Measurements from ENCODE around the gene FBRSL1. TPM values are rescaled to one million over a fixed set of nuclear protein-coding genes. Genes with fewer than 3 reads are reported as not detected.

The FBRSL1 gene
- total RNA-seq, 1 experiment from 2014 or later, result 130 TPM

DNA sequence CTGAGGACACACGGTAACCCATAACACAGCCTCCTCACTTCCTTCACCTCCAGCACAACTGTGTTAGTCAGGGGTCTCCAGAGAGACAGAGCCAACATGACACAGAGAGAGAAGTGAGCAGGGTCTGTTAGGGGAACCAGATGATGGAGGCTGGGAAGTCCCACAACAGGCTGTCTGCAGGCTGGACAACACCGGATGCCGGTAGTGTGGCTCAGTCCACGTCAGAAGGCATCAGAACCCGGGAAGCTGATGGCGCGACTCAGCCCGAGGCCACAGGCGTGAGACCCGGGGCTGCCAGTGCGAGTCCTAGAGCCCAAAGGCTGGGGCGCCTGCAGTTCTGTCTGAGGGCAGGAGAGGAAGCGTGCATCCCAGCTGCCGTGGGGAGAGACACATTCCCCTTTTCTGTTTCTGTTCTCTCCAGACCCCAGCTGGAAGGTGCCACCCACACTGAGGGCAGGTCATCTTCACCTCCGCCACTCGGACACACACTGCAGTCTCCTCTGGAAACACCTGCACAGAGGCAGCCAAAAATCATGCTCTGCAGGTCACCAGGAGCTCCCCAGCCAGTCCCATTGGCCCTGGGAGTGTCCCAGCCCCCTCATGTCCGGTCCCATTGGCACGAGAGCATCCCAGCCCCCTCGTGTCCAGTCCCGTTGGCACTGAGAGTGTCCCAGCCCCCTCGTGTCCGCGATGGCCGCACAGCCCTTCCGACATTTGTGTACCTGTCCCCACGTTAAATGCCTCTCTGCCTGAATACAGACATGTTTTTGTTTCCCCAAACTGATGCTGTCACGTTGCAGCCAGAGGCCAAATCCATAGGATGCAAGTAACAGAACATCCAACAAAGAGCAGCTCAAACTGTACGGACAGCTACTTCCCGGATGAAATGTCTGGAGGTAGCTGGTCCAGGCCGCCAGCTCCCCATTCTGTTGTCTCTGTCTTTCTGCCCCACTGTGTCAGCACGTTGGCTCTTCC, 7.9 kb upstream of the FBRSL1 start:
- CTCF ChIA-PET, result no interaction called here
- no peaks in the 10 kb centered on the region for H3K36me3 ChIP-seq (ENCODE audit: insufficient read depth, low read length, poor library complexity, severe bottlenecking)
- TF ChIP-seq, protein P1, sequence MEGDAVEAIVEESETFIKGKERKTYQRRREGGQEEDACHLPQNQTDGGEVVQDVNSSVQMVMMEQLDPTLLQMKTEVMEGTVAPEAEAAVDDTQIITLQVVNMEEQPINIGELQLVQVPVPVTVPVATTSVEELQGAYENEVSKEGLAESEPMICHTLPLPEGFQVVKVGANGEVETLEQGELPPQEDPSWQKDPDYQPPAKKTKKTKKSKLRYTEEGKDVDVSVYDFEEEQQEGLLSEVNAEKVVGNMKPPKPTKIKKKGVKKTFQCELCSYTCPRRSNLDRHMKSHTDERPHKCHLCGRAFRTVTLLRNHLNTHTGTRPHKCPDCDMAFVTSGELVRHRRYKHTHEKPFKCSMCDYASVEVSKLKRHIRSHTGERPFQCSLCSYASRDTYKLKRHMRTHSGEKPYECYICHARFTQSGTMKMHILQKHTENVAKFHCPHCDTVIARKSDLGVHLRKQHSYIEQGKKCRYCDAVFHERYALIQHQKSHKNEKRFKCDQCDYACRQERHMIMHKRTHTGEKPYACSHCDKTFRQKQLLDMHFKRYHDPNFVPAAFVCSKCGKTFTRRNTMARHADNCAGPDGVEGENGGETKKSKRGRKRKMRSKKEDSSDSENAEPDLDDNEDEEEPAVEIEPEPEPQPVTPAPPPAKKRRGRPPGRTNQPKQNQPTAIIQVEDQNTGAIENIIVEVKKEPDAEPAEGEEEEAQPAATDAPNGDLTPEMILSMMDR (conservative IDR thresholded peaks at IDR 0.05; ENCODE audit: low read depth, low read length), result no peak
- TF ChIP-seq EZH2 (IDR thresholded peaks at IDR 0.05; ENCODE audit: borderline replicate concordance, low read depth, low read length, poor library complexity, severe bottlenecking), result no peak
- BruUV-seq (replicated peaks), result no TSS peak
- intact Hi-C loops (cut with micrococcal nuclease; ENCODE audit: unreplicated experiment), result no loop called here
- H3K4me1 ChIP-seq (ENCODE audit: insufficient read depth, low read length, poor library complexity, severe bottlenecking), result no peaks in the 10 kb centered on the region
- no peak overlapping the region for H3K27ac ChIP-seq (ENCODE audit: low read depth, low read length, poor library complexity, severe bottlenecking)
- no peaks in the 10 kb centered on the region for H3K9me3 ChIP-seq (ENCODE audit: low read depth, low read length, poor library complexity, severe bottlenecking)
- POLR2A ChIA-PET (ENCODE audit: low non-redundant PET), result no interaction called here
- no peak for DNase-seq (ENCODE audit: low spot score)
- no peak overlapping the region for H3K4me3 ChIP-seq (ENCODE audit: low read depth, low read length, poor library complexity, severe bottlenecking)
- H3K27me3 ChIP-seq (replicated peaks; ENCODE audit: insufficient read depth, low read depth, low read length, poor library complexity), result no peaks in the 10 kb centered on the region

DNA sequence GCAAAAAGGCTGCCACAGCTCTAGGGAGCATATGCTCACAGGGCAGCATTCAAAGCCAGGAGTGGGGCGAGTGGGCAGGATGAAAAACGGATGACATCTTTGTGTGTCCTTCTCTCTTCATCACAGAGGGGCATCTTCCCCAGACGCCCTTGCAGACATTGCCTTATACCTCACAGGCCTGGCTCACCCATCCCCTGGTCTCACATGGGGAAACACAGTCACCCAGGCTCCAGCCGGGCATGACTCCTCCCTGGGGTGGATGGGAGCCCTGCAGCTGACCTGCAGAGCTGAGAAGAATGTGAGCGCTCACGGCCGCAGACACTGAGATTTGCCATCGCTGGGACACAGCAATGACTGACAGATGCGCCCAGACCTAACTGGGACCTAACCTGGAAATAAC, 7.2 kb upstream of the FBRSL1 start:
- DNase-seq (ENCODE audit: low spot score), result no peak
- ChIA-PET POLR2A (ENCODE audit: low non-redundant PET) (no interaction called here), CTCF (no interaction called here)
- H3K4me1 ChIP-seq (ENCODE audit: insufficient read depth, low read length, poor library complexity, severe bottlenecking), result no peaks in the 10 kb centered on the region
- no peak overlapping the region for H3K27ac ChIP-seq (ENCODE audit: low read depth, low read length, poor library complexity, severe bottlenecking)
- H3K36me3 ChIP-seq (ENCODE audit: insufficient read depth, low read length, poor library complexity, severe bottlenecking), result no peaks in the 10 kb centered on the region
- no peaks in the 10 kb centered on the region for H3K9me3 ChIP-seq (ENCODE audit: low read depth, low read length, poor library complexity, severe bottlenecking)
- no TSS peak for BruUV-seq (replicated peaks)
- intact Hi-C loops (cut with micrococcal nuclease; ENCODE audit: unreplicated experiment), result no loop called here
- no peak overlapping the region for H3K4me3 ChIP-seq (ENCODE audit: low read depth, low read length, poor library complexity, severe bottlenecking)
- TF ChIP-seq EZH2 (IDR thresholded peaks at IDR 0.05; ENCODE audit: borderline replicate concordance, low read depth, low read length, poor library complexity, severe bottlenecking), result no peak
- H3K27me3 ChIP-seq (replicated peaks; ENCODE audit: insufficient read depth, low read depth, low read length, poor library complexity), result no peaks in the 10 kb centered on the region

DNA sequence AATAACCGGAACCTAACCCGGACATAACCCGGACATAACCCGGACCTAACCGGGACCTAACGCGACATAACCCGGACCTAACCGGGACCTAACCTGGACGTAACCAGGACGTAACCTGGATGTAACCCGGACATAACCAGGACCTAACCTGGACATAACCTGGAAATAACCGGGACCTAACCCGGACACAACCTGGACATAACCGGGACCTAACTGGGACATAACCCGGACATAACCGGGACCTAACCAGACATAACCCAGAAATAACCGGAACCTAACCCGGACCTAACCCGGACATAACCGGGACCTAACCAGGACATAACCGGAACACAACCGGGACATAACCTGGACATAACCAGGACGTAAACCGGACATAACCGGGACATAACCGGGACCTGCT, 6.7 kb upstream of the FBRSL1 start:
- H3K27ac ChIP-seq (ENCODE audit: low read depth, low read length, poor library complexity, severe bottlenecking), result no peak overlapping the region
- H3K4me1 ChIP-seq (ENCODE audit: insufficient read depth, low read length, poor library complexity, severe bottlenecking), result no peaks in the 10 kb centered on the region
- intact Hi-C loops (cut with micrococcal nuclease; ENCODE audit: unreplicated experiment), result no loop called here
- POLR2A ChIA-PET (ENCODE audit: low non-redundant PET), result no interaction called here
- H3K36me3 ChIP-seq (ENCODE audit: insufficient read depth, low read length, poor library complexity, severe bottlenecking), result no peaks in the 10 kb centered on the region
- CTCF ChIA-PET, result no interaction called here
- BruUV-seq (replicated peaks), result no TSS peak
- no peaks in the 10 kb centered on the region for H3K27me3 ChIP-seq (replicated peaks; ENCODE audit: insufficient read depth, low read depth, low read length, poor library complexity)
- H3K4me3 ChIP-seq (ENCODE audit: low read depth, low read length, poor library complexity, severe bottlenecking), result no peak overlapping the region
- H3K9me3 ChIP-seq (ENCODE audit: low read depth, low read length, poor library complexity, severe bottlenecking), result no peaks in the 10 kb centered on the region
- DNase-seq (ENCODE audit: low spot score), result no peak
- no peak for TF ChIP-seq EZH2 (IDR thresholded peaks at IDR 0.05; ENCODE audit: borderline replicate concordance, low read depth, low read length, poor library complexity, severe bottlenecking)
- TF ChIP-seq, protein P1 (conservative IDR thresholded peaks at IDR 0.05; ENCODE audit: low read depth, low read length), result no peak
